Testis (tissue), 2 donors: ENCODE measurements around the gene UPK3BL1.
"Not testable (repeated sequence)": the region's sequence is repeated elsewhere in the genome, so short reads cannot be mapped to it uniquely, and the experiment has no call there.

Experiments
- POLR2A ChIP-seq: fragments of 450-650 bp; IDR thresholded peaks from one replicate; pipeline ENCODE4 v1.6.1; 2017; ENCODE audit warnings: antibody characterized with exemption, mild to moderate bottlenecking, moderate library complexity
- TF ChIP-seq, protein P1 (sequence below), 3 experiments: fragments of 450-650 bp in 2 of 3; fragments of 200-600 bp in 1 of 3; sonication (generic) in 1 of 3; IDR thresholded peaks; one replicate each; pipeline ENCODE4 v1.5.1; 2016 to 2019; ENCODE audit warnings: antibody characterized with exemption in 3 of 3, mild to moderate bottlenecking in 2 of 3, moderate library complexity in 1 of 3

GRCh38 chr7:102593637-102594334, 48.8 kb downstream of the UPK3BL1 start:
- TF ChIP-seq, protein P1, sequence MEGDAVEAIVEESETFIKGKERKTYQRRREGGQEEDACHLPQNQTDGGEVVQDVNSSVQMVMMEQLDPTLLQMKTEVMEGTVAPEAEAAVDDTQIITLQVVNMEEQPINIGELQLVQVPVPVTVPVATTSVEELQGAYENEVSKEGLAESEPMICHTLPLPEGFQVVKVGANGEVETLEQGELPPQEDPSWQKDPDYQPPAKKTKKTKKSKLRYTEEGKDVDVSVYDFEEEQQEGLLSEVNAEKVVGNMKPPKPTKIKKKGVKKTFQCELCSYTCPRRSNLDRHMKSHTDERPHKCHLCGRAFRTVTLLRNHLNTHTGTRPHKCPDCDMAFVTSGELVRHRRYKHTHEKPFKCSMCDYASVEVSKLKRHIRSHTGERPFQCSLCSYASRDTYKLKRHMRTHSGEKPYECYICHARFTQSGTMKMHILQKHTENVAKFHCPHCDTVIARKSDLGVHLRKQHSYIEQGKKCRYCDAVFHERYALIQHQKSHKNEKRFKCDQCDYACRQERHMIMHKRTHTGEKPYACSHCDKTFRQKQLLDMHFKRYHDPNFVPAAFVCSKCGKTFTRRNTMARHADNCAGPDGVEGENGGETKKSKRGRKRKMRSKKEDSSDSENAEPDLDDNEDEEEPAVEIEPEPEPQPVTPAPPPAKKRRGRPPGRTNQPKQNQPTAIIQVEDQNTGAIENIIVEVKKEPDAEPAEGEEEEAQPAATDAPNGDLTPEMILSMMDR (IDR thresholded peaks at IDR 0.05), result not testable (repeated sequence)
- not testable (repeated sequence) for TF ChIP-seq POLR2A
